ENCODE data around the gene ANO1. TPM values are rescaled to one million over a fixed set of nuclear protein-coding genes. Genes with fewer than 3 reads are reported as not detected.

Gene ANO1
- total RNA-seq, 1 experiment from 2014 or later = 0.86 TPM

DNA sequence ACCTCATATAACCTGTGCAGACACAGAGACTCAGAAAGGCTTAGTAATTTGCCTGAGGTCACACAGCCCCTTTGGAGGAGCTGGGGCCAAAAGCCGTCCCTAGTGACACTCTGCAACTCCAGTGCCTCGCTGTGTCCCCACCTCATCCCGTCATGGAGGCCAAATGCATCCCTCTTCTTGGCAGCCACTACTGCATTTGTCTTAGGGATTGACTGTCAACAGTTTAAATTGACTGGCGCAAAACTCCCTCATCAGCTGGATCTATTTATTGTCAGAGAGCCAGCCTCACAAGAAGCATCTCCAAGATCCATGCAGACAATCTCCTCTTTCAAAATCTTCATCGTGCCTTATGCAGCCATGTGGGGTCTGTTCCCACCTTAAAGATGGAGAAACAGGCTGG is 35.7 kb downstream of the ANO1 start:
- no peak for DNase-seq (ENCODE audit: low read depth)

DNA sequence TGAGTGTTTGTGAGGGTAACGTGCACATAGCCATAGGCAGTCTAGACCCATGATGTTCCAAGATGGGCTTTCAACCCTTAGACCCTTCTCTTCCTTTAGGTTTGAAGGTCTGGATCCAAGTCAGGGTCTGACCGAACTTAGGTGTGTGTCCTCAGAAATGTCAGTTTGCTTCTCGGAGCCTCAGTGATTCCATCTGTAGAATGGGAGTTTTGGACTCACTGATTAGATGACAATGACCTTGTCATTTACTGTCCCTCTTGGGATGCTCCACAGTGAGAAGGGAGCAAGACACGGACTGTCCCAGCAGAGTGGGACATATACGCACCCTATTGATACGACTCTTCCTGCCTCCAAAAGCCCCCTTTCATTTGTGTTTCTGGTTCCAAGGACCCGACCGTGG is 37.7 kb downstream of the ANO1 start:
- no peak for DNase-seq (ENCODE audit: low read depth)

DNA sequence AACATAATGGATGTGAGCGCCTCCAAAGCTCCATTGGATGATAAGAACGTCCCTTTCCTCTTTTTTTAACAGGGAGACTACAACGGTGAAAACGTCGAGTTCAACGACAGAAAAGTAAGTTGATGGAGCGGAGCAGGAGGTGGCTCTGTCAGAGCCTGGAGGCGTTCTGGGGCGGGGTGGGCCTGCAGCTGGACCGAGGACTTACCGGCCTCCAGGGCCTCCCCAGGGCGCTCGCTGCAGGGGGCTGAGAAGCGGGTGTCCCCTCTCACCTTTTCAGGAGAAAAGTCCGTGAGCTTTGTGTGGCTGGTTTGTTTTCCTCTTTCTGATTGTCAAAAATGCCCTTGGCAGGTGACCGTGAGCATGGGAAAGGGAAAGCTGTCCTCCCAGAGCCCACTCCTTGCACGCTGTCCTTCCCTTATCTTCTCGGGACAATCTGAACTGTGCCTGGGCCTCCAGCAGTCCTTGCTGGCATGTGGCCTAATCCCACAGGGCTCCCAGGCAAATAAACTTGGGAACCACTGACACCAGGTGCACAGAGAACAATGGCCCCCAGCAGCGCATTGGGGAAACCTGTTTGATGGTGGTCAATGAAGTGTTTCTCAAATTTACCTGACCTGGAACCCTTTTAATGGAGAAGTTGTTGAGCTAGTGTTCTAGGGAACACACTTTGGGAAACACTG is 38.4 kb downstream of the ANO1 start:
- no peak for DNase-seq (ENCODE audit: low read depth)

DNA sequence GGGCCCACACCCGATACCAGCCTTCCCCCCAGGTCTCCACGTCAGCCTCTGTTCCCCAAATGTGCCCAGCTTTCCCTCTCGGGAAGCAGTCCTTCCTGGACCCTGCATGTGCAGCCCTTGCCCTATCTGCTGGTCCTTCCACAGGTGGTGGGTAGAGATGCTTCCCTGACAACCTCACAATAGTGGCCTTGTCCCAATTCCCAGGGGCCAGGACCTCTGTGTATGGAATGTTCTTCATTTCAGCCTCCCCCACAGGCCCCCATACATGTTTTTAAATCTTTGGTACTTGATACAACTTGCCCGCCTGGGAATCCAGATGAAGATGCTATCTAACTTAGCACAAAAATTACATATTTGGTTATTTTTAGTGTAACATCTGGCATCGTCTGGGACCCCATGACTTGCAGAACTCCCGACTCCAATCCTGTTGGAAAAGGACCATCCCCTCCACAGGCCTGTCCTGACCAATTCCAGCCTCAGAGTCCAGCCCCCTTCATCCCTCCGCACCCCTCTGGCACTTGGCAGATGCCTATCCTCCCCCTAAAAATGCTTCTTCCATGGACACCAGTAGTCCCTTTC is 39.5 kb downstream of the ANO1 start:
- no peak for DNase-seq (ENCODE audit: low read depth)

DNA sequence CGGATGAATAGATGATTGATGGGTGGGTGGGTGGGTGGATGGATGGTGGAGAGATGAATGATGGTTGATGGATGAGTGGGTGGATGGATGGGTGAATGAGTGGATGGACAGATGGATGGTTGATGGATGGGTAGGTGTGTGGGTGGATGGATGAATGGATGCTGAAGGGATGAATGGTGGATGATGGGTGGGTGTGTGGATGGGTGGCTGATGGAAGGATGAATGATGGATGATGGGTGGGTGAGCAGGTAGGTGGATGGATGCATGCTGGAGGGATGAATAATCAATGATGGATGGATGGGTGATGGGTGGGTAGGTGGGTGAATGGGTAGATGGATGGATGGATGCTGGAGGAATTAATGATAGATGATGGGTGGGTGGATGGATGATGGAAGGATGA is 40.5 kb downstream of the ANO1 start:
- no peak for DNase-seq (ENCODE audit: low read depth)

DNA sequence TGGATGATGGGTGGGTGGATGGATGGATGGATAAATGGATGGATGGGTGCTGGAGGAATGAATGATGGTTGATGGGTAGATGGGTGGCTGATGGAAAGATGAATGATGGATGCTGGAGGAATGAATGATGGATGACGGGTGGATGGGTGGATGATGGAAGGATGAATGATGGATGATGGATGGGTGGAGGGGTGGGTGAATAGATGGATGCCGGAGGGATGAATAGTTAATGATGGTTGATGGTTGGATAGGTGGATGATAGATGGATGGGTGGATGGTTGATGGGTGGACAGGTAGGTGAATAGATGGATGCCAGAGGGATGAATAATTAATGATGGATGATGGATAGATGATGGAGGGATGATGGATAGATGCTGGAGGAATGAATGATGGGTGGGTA is 41.4 kb downstream of the ANO1 start:
- DNase-seq (ENCODE audit: low read depth) = no peak

DNA sequence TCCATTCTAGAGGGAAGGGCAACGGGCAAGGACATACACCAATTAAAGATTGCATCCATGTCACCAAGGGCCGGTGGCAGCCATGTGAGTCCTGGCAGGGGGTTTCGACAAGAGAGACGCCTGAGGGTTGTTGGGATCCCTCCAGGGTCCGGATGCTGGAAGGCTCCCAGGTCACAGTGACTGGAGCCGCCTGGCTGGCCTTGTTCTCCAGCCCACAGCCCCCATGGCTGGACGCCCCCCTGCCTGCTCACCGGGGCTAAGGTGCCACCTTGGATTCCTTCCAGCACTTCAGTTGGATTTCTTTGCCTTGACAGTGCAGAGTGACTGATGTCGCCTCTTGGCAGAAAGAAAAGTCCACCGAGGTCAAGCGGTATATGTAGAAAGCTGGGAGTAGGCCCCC is 42.6 kb downstream of the ANO1 start:
- no peak for DNase-seq (ENCODE audit: low read depth)

DNA sequence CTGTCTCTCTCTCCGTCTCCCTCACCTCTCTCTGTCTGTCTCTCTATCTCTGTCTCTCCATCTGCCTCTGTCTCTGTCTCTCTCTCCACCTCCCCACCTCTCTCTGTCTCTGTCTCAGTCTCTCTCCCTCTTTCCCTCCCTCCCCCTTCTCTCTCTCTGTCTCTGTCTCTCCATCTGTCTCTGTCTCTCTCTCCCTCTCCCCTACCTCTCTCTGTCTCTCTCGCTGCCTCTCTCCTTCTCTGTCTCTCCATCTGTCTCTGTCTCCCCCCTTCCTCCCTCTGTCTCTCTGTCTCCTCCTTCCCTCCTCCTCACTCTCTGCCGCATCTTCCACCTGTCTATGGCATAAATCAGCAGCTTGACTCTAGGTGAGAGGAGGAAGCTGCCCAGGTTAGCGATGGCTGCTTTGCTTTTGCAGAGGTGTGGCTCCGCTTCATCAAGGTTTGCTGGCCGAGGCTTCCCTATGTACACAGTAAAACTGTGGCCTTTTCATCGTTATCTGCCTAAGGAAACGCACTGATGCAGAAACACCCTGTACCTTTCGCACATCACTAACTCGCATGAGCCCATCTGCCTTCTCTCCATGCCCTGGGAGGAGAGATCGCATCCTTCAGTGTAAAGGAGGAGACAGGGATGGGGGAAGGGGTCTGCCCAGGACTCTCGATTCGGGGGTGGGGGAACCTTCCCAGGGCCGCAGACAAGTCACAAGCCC is 44.5 kb downstream of the ANO1 start:
- no peak for DNase-seq (ENCODE audit: low read depth)

DNA sequence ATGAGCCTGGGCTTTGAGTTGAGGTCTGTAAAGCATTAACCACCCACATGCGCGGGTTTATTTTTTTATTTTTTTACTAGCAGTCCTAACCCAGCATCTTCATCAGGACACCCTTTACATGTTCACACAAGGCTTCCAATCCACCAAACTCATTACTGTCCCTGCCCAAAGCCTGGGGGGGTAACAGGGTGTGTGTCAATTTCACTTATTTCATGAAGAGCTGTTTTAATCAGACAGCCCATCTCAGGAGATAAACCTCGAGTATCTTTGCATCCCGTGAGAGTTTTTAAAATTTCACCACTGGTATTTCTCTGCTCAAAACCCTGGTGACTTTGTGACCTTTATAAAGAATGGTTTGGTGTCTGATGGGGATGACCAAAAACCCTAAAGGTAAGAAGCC is 45.6 kb downstream of the ANO1 start:
- no peak for DNase-seq (ENCODE audit: low read depth)

DNA sequence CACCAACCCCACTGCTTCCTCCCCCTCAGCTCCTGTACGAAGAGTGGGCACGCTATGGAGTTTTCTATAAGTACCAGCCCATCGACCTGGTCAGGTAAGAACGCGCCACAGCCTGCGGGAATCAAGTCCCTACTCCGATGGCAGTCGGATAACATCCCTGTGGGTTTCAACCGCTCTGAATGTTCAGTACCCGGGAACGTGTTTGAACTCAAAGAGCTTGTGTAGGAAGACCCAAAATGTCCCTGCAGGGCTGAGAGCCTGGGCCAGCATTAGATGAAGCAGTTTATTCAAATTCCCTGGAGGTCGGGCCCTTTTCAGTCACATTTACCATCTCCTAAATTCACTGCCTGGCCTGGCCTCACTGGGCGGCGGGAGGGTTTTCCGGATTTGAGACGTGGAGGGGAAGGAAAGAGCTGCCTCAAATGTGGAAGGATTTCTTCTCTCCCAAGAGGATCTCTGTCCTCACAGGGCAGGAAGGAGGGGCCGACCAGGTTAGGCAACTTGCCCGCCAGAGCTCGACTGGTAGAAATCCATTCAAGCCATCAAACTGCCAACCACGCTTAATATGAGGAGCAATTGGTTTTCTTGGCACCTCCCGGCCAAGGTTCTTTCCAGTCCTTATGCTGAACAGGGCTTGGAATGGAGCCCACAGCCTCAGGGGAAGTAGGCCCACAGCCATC is 46.3 kb downstream of the ANO1 start:
- no peak for DNase-seq (ENCODE audit: low read depth)

DNA sequence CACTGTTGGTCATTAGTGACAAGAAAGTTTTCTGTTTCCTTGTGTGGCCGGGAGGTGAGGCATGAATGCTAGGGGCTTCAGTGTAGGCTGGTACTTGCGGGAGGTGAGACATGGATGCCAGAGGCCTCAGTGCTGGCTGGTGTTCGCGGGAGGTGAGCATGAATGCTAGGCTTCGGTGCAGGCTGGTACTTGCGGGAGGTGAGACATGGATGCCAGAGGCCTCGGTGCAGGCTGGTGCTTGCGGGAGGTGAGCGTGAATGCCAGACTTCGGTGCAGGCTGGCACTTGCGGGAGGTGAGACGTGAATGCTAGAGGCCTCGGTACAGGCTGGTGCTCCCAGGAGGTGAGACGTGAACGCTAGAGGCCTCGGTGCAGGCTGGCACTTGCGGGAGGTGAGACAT is 48.4 kb downstream of the ANO1 start:
- no peak for DNase-seq (ENCODE audit: low read depth)

DNA sequence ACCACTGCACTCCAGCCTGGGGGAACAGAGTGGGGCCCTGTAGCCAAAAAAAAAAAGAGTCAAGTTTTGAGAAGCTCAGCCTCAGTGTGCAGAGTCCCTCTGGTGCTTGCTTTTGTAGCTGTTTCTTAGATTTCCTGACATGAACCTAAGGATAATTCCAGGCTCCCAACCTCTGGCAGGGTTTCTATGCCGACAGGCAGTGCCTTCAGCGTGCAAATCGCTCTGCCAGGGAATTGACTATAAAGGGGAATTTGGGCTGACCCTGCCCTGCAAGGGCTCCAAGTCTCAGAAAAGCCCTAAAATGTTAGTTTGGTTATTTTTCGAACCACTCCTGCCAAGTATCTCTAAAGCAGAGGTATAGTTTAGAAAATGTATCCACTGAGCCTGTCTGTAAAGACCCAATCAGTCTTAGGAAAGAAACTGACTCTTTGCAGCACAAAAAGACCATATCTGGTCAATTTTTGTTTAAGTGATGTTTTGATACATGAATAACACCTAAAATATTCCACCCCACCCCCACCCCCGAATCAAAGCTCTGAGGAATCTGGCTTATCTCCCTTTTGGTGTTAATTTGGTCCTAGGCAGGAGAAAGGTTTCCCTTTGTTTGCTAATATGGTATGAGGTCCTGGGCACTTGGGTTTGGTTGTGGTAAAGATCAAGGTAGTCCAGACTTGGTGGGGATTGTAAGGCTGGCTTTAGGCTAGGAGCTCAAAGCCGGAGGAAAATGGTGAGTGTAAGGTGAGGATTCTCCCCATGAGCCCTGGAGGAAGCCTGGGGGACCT is 49.7 kb downstream of the ANO1 start:
- no peak for DNase-seq (ENCODE audit: low read depth)

DNA sequence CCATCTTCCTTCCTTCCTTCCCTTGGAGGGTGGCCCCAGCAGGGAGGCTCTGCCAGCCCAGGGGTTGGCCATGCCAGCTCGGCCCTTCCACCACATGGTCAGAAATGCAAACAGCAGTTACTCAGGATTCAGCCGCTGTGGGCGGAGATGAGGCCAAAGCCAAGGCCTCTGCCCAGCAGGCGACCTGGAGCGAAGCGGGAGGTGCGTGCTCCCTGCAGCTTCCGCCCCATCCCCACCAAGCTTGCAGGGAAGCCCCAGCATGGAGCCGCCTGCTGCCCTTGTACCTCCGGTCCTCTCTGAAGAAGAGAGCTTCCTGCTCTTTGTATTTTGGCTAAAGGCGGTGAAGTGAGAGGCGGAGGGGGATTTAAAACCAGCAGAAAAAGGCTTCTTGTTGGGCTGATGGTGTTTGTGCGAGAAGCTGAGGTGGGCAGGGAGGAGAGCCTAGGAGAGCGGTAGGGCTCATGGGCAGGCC is 50.4 kb downstream of the ANO1 start:
- DNase-seq (ENCODE audit: low read depth) = peak; percentile 74

DNA sequence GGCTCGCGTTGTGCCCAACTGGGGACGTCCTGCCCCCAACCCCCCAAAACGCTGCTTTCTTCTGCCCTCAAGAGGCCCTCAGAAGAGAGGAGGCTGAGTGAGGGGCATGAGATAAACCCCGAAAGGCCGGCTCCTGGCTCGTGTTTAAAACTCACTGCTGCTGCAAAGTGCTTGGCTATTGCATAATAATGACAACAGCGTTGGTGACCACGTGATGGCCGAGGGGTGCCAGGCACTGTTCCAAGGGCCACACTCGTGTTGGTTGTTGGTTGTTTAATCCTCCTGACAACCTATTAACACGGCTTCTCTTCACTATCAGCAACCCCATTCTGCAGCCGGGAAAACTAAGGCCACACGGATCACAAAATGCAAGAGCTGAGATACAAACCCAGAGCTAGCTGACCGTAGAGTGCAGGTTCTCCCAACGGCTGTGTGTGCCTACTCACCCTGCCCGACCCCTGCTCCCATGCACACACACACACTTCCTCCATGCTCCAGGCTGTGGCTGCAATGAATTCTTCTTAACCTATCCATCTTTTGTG is 51.0 kb downstream of the ANO1 start:
- DNase-seq (ENCODE audit: low read depth) = no peak

DNA sequence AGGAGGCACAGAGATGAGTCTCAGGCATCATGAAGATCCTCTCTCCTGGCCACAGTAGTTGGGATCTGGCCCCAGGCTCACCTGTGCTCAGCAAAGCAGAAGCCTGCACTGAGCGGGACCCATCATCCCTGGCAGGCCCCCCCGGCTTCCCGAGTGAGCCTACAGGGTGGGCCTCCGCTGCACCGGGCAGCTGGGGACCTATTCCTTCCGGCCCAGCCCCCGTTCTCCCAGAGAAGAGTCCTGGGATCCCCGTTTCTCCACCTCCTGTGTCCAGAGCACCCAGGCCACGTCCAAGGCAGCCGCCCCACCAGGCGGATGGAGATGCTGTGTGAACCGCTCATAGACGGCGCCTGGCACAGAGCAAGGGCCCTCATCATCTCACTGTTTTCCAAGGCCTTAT is 52.5 kb downstream of the ANO1 start:
- no peak for DNase-seq (ENCODE audit: low read depth)

DNA sequence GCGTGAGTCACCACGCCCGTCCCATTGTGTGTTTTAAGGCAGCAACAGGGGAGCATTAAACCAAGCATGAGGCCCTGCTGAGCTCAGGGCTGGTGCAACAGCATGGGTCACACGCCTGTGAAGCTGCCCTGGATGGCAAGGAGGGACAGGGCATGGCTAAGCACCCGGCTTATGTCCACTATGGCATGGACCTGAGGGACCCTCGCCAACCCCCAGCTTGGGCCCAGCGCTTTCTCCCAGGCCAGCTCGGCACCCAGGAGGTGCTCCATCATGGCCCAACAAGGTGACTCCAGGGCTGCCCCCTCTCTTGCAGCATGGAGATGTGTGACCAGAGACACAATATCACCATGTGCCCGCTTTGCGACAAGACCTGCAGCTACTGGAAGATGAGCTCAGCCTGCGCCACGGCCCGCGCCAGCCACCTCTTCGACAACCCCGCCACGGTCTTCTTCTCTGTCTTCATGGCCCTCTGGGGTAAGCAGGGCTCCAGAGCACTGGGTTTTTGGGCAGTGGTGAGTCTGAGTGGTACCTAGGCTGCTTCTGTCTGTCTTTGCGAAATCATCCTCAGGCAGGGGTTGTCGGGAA is 53.6 kb downstream of the ANO1 start:
- no peak for DNase-seq (ENCODE audit: low read depth)

DNA sequence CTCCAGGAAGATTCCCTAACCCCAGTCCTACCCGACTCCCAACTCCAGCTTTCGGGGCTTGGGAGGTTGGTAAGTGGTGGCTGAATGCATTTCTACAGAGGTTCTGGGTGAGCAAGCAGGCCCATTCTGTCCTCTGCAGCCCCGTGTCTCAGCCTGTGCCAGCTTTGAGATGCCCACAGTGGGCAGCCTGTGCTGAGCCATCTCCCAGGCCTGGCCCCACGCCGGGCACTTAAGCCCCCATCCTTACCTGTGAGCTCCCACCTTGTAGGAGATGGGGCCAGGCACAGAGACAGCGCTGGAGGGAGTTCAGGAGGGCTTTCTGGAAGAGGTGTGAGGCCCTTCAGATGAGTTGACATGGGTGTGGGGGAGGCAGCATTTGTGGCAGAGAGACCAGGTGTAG is 54.5 kb downstream of the ANO1 start:
- no peak for DNase-seq (ENCODE audit: low read depth)

DNA sequence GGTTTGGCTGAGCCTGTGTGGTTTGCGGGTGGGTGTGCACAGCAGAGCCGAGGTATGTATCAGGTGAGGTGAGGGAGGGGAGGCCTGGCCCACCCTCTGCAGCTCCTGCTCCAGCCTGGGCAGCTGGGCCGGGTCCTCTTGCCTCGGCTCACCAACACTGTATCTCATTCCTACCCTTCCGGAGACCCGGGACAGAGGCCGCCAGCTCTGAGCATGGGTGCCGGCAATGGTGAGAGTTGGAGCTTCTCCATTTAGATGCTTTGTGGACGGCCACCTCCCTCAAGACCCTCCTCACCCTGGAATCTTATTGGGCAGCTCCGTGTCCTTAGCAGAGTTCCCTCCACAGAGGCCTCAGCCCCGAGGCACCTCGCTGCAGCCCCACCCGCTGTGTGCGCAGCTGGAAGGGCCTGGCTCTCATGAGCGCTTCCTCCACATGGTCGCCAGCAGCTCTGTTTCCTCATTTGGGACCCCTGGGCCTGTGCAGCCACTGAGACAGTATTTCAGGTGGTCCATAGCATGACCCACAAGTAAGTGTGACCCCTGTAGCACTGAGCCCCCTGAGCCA is 55.7 kb downstream of the ANO1 start:
- no peak for DNase-seq (ENCODE audit: low read depth)

DNA sequence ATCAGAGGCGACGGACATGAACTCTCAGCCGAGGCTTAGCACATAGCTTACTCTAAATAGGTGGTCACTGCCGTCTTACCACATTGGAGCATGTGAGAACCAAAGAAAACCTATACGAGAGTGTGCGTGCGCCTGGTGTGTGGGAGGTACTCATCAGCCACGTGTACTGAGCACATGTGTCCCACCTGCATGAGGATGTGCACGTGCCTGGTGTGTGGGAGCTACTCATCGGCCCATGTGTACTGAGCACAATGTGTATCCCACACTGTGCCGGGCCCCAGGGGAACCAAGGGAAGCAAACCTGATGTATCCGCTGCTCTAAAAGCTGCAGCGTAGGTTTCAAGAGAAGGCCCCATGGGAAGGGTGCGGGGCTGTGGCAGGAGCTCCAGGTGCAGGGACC is 56.4 kb downstream of the ANO1 start:
- no peak for DNase-seq (ENCODE audit: low read depth)

DNA sequence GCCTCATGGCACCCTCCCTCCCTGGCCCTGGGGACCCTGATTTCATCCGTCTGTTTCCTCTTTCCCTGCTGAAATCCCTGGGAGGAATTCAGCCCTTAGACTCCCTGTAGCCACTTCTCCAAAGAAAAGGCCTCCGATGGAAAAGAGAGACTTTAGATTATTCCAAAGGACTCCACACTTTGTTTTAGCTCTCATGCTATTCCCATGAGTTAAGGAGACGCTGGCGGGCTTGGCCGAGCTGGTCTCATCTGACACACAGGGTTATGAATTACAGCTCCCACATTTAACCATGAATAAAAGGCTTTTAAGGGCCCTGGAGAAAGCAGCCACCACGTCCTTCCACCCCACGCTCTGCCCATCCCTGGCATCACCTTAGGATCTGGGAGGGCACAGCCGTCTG is 57.0 kb downstream of the ANO1 start:
- no peak for DNase-seq (ENCODE audit: low read depth)

DNA sequence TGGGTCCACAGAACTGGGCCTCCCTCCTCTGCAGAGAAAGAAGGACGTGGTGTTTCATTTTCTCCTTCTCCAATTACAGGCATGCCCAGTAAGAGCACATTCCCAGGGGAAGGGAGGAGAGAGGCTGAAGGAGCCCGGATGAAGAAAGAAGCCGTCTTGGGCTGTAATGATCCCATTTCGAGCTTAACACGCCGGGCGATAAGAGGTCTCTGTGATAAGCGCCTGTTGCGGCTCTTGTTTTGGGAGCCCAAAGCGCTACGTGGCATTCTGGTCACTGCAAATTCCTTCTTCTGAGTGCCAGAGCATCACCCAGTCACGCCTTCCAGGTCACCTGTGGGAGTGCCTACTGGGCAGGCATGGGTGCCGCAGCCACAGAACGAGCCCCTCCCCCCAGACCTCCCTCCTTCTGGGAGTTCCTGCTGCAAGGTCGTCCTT is 57.5 kb downstream of the ANO1 start:
- no peak for DNase-seq (ENCODE audit: low read depth)
